SU-DHL-6 (cell line): ENCODE data around the gene GNE.

Source experiments
- H2AFZ ChIP-seq: fragments of 200-600 bp; sonication (generic); 2 replicates; pipeline ENCODE4 v1.6.1; 2014; ENCODE audit warnings: low read depth, mild to moderate bottlenecking, moderate library complexity, mixed read lengths, antibody characterized with exemption, low read length; ENCODE audit not compliant: severe bottlenecking
- H3F3A ChIP-seq: fragments of 200-600 bp; shearing (Covaris generic); 2 replicates; pipeline ENCODE4 v1.6.0; 2016; ENCODE audit warnings: antibody characterized with exemption, mild to moderate bottlenecking; ENCODE audit not compliant: insufficient read depth
- H3K27ac ChIP-seq: fragments of 200-600 bp; sonication (generic); 2 replicates; pipeline ENCODE4 v1.5.1; 2016; ENCODE audit warnings: low read depth, mild to moderate bottlenecking, low read length, moderate library complexity, mixed read lengths
- H3K27me3 ChIP-seq: fragments of 200-600 bp; sonication (generic), shearing (Covaris generic); 2 replicates; pipeline ENCODE4 v1.6.0; 2014; ENCODE audit warnings: mild to moderate bottlenecking, low read length
- H3K36me3 ChIP-seq: fragments of 200-600 bp; sonication (generic); 2 replicates; pipeline ENCODE4 v1.6.1; 2014; ENCODE audit warnings: mild to moderate bottlenecking, low read length, mixed read lengths
- H3K4me2 ChIP-seq: fragments of 300-600, 200-600 bp; shearing (Covaris generic), sonication (generic); 2 replicates; pipeline ENCODE4 v1.6.0; 2014; ENCODE audit warnings: low read length, low read depth, mild to moderate bottlenecking; ENCODE audit not compliant: poor library complexity, severe bottlenecking
- H3K4me3 ChIP-seq: fragments of 200-600 bp; sonication (generic); 2 replicates; pipeline ENCODE4 v1.5.1; 2014; ENCODE audit warnings: antibody characterized with exemption, low read length, mild to moderate bottlenecking, mixed read lengths; ENCODE audit not compliant: insufficient read depth, poor library complexity, severe bottlenecking
- H3K79me2 ChIP-seq: fragments of 200-600 bp; sonication (generic); 2 replicates; pipeline ENCODE4 v1.6.1; 2014; ENCODE audit warnings: mild to moderate bottlenecking, low read length, moderate library complexity; ENCODE audit not compliant: insufficient read depth
- H3K9ac ChIP-seq: fragments of 200-600 bp; sonication (generic); 2 replicates; pipeline ENCODE4 v1.7.0; 2014; ENCODE audit warnings: mild to moderate bottlenecking, low read length
- H3K9me2 ChIP-seq: fragments of 200-600 bp; sonication (generic); replicated peaks from 2 replicates; pipeline ENCODE4 v1.6.1; 2014; ENCODE audit warnings: low read length; ENCODE audit not compliant: insufficient read depth
- H3K9me3 ChIP-seq: fragments of 200-600 bp; sonication (generic); 2 replicates; pipeline ENCODE4 v1.6.1; 2014; ENCODE audit warnings: low read length, mixed read lengths; ENCODE audit not compliant: insufficient read depth
- H4K20me1 ChIP-seq: fragments of 200-600 bp; sonication (generic); 2 replicates; pipeline ENCODE4 v1.6.1; 2014; ENCODE audit warnings: low read depth, mild to moderate bottlenecking, antibody characterized with exemption, low read length, moderate library complexity, mixed read lengths
- CTCF ChIP-seq: fragments of 200-600 bp; sonication (generic); IDR thresholded peaks from one replicate; pipeline ENCODE4 v1.5.1; 2017; ENCODE audit warnings: antibody characterized with exemption, mild to moderate bottlenecking, low read length, moderate library complexity; ENCODE audit not compliant: insufficient read depth, poor library complexity, severe bottlenecking
- EZH2phosphoT487 ChIP-seq: fragments of 200-600 bp; sonication (generic), shearing (Covaris generic); conservative IDR thresholded peaks from 2 replicates; pipeline ENCODE4 v1.6.1; 2018; ENCODE audit warnings: mild to moderate bottlenecking, antibody characterized with exemption, low read length, moderate library complexity, mixed read lengths

Gene GNE

GRCh38 chr9:36214571-36214970 is 43.7 kb downstream of the GNE start:
- H3K27me3 ChIP-seq = no peaks in the 10 kb centered on the region
- H3F3A ChIP-seq = peaks cover 32% of the 10 kb centered on the region
- peaks cover 49% of the 10 kb centered on the region for H3K36me3 ChIP-seq
- no peak overlapping the region for H3K4me3 ChIP-seq
- peaks cover 17% of the 10 kb centered on the region for H4K20me1 ChIP-seq
- no peak for TF ChIP-seq EZH2phosphoT487
- H3K79me2 ChIP-seq = peaks cover 34% of the 10 kb centered on the region
- H2AFZ ChIP-seq = no peak overlapping the region
- no peak overlapping the region for H3K9ac ChIP-seq
- H3K27ac ChIP-seq = no peak overlapping the region
- no peaks in the 10 kb centered on the region for H3K9me3 ChIP-seq
- no peaks in the 10 kb centered on the region for H3K9me2 ChIP-seq
- no peak overlapping the region for H3K4me2 ChIP-seq

DNA sequence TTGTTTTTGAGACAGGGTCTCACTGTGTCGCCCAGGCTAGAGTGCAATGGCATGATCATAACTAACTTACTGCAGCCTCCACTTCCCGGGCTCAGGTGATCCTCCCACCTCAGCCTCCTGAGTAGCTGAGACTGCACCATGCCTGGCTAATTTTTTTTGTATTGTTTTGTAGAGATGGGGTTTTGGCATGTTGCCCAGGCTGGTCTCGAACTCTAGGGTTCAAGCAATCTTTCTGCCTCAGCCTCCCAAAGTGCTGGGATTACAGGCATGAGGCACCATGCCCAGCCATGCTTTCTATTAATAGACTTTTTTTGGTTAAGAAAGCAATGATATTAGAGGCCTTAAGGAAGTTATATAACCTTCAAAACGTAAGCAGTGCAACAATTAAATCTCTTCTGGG is 44.3 kb downstream of the GNE start:
- H3K36me3 ChIP-seq = peaks cover 54% of the 10 kb centered on the region
- TF ChIP-seq CTCF (no peak), EZH2phosphoT487 (no peak)
- H3K4me3 ChIP-seq = no peak overlapping the region
- H2AFZ ChIP-seq = no peak overlapping the region
- H3K9ac ChIP-seq = no peak overlapping the region
- H4K20me1 ChIP-seq = peaks cover 17% of the 10 kb centered on the region
- no peaks in the 10 kb centered on the region for H3K9me3 ChIP-seq
- H3K79me2 ChIP-seq = peaks cover 40% of the 10 kb centered on the region
- no peaks in the 10 kb centered on the region for H3K27me3 ChIP-seq
- H3K27ac ChIP-seq = no peak overlapping the region
- no peak overlapping the region for H3K4me2 ChIP-seq
- peaks cover 32% of the 10 kb centered on the region for H3F3A ChIP-seq
- no peaks in the 10 kb centered on the region for H3K9me2 ChIP-seq

DNA sequence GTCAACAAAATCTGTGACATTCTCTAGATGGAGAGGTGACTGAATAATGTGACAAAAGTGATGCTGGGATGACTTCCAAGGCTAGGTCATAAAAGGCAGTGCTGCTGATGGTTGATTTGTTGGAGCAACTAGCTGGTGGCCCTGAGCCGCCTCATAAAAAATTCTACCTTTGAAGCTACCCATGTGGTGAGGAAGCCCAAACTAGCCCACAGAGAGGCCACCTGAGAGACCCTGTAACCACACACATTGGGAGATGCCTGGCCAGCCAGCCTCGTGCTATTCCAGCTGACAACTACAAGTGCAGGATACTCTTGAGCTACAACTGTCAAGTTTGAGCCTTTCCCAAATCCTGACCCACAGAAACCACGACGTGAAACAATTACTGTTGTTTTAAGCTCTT is 44.9 kb downstream of the GNE start:
- peaks cover 46% of the 10 kb centered on the region for H3K79me2 ChIP-seq
- H3K4me2 ChIP-seq = no peak overlapping the region
- H4K20me1 ChIP-seq = peaks cover 22% of the 10 kb centered on the region
- no peak for TF ChIP-seq CTCF
- TF ChIP-seq EZH2phosphoT487 = no peak
- peaks cover 55% of the 10 kb centered on the region for H3K36me3 ChIP-seq
- H3K27ac ChIP-seq = no peak overlapping the region
- H3K27me3 ChIP-seq = no peaks in the 10 kb centered on the region
- peaks cover 32% of the 10 kb centered on the region for H3F3A ChIP-seq
- no peak overlapping the region for H2AFZ ChIP-seq
- H3K9me2 ChIP-seq = no peaks in the 10 kb centered on the region
- no peak overlapping the region for H3K4me3 ChIP-seq
- H3K9ac ChIP-seq = no peak overlapping the region
- no peaks in the 10 kb centered on the region for H3K9me3 ChIP-seq

GRCh38 chr9:36211510-36211909 is 46.7 kb downstream of the GNE start:
- no peak for TF ChIP-seq CTCF
- no peak for TF ChIP-seq EZH2phosphoT487
- Histone ChIP-seq H2AFZ (no peak overlapping the region), H3K79me2 (peaks cover 65% of the 10 kb centered on the region), H3K9ac (no peak overlapping the region), H4K20me1 (peaks cover 26% of the 10 kb centered on the region), H3K4me3 (no peak overlapping the region), H3K27ac (no peak overlapping the region), H3K9me2 (no peaks in the 10 kb centered on the region), H3K36me3 (peaks cover 56% of the 10 kb centered on the region), H3K4me2 (no peak overlapping the region), H3K27me3 (no peaks in the 10 kb centered on the region), H3K9me3 (no peaks in the 10 kb centered on the region), H3F3A (peaks cover 30% of the 10 kb centered on the region)
